GM11168 (cell line): ENCODE measurements around the gene APP.

Experiments used
- in situ Hi-C: fragments of 300-500 bp; cut with MboI; formaldehyde crosslinking; loops from one replicate; pipeline ENCODE4 v1.12.0; 2022; ENCODE audit warnings: low sequenced_read_pairs; ENCODE audit not compliant: unreplicated experiment

APP gene

DNA sequence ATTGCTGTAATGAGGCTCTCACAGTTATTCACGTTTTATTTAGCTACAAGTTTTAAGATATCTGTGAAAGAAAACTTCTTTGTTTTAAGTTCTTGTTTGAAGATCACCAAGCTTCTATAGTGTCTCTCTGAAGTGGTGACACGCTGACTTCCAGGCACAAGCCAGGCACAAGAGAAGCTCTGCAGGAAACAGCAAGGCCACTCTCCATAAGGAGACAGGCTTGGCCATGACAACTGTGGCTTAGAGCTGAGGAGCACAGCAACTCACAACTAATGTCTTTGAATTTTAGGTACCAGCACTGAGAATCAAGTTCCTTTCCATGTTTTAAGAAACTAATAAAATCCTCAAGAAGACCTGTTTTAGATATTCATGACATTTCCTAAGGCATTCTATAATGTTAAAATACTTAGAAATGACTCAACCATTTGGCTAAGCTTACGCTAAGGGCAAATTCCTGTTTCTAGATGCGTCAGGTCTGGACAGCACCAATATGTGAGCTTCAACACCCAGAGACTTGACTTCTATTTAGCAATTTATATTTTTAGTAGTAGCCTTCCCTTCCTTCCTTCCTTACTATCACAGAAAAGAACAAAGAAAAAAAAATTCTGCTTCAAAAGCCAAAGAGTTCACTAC, 40.2 kb downstream of the APP start:
- in situ Hi-C loops = no loop called here

DNA sequence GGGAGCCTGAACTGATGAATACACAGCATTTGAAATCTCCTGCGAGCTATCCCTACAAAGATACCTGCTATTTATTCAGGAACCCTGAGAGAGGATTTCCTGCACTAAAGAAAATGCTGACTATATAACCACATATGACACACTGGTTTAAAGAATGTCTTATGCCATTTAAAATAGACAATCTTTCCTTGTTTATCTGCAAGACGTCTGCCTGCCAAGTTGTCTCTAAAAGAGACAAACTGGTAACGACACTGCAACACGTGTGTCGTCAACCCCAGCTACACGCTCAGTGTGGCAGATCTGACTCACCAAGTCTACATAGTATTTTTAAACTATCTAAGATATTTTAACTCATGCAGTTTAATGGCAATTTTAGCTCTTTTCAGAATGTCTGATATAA, 42.7 kb downstream of the APP start:
- in situ Hi-C loops = no loop called here

- in situ Hi-C loops = no loop called here
Measured at GRCh38 chr21:26127073-26127814, 43.3 kb downstream of the APP start.

DNA sequence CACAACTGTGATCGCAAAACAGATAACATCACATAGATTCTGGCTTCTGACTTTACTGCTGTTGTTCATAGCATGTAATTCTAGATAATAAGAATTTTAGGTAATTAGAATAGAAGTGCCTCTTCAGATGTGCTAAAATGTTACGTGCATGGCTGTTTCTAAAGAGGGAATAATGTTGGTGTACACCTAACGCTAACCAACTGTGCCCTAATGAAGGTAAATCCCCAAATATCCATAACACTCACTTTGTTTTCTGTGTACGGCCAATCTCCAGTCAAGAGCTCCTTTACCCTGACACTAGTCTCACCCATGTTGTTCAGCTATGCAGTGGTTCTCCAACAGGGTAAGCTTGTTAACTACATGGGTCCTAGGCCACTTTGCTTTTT, 44.4 kb downstream of the APP start:
- in situ Hi-C loops = no loop called here

- in situ Hi-C loops = no loop called here
Measured at GRCh38 chr21:26125433-26126167, 45.0 kb downstream of the APP start.

- in situ Hi-C loops = no loop called here
Measured at GRCh38 chr21:26124896-26125295, 45.7 kb downstream of the APP start.

- in situ Hi-C loops = no loop called here
Measured at GRCh38 chr21:26124421-26124833, 46.1 kb downstream of the APP start.

DNA sequence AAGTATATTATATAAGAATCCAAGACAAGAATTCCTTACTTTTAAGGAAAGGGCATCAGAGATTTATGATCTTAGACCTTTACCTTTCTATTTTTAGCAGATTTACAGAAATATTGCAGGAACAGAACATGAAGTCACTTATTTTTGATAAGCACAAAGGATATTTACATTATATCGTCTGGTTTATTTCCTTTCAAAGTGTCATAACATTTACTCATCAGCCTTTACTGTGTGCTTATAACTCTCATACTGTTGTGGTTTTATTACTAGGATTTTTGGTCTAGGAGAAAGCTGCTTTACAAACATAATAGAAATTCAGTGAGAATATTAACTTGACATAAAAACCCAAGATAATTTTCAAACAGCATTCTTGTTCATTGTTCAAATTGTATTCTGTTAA, 47.6 kb downstream of the APP start:
- in situ Hi-C loops = no loop called here

DNA sequence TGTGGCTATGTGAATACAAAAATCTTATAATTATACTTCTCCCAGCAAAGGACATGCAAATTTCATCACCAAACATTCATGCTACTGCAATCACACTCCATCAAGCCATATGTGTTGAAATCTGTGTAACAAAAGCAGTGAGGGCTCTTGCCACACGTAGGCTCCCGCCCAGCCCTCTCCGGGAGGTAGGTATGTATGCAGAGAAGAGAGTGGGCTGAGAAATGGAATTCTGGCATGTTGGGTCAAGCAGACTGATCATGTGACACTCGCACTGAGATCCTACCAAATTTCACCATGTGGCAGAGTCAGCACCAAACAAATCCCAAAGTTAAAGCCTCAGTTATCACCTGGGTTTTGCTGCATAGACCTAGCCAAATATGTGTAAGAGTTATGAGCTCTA, 49.7 kb downstream of the APP start:
- in situ Hi-C loops = no loop called here

DNA sequence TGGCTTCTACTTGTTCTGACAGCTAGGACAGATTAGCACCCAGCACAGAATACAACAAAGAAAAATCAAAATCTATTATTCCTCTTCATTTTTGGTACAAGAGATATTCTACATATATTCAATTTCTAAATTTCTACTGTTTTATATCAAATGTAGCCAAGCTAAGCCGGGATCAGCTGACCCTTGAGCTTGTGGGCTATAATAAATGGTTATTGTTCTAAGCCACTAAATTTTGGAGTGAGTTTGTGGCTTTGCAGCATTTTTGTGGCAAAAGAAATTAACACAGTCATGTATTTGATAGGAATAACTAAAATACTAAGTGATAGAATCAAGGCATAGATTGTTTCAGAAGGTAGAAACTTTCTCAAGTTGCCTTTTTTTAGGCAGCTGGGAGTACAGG, 50.7 kb downstream of the APP start:
- in situ Hi-C loops = no loop called here

GRCh38 chr21:26118938-26119540, 51.5 kb downstream of the APP start:
- in situ Hi-C loops = no loop called here

DNA sequence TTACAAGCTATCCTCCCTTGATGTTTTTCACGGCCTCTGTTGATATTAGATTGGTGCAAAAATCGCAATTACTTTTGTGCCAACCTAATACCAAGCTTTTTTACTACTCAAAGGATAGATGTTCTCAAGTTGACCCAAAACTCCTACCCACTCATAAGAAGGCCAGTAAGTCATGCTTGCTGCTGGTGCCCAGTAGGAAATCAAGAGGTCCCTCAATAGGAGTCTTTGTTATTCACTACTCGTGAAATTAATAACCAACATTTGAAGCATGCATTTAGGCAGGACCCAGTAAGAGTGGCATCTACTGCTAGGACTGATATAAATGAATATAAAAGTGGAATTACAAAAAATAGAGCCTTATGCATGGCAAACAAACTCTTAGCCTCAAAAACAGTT, 52.6 kb downstream of the APP start:
- in situ Hi-C loops = no loop called here

DNA sequence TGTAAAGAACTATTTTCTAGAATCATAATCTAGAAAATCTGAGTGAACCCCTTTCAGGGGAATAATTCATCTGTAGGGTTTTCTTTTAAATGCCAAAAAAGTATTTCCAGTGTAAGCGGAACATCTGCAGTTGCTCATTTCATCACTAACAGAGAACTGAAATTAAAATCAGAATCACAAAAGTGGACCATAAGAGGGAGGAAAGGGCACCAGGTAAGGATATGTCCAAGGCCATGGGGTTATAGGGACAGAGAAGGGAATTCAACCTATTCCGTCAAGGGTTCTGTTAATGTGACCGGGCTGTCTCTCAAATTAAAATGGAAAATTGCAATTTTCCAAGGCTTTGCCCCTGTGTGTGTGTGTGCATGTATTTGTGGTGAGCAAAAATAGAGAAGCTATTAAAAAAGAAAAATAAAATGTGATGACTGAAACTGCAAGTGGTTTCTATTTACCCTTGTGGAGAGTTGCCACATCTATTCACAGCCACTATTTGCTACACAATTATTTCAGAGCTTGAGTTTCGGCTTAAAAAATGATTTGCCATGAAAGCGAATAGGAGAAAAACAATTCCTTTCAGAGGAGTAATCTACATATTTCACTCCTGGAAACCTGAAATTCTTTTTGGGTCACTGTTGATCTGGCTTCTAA, 53.1 kb downstream of the APP start:
- in situ Hi-C loops = no loop called here

- in situ Hi-C loops = no loop called here
Measured at GRCh38 chr21:26116456-26117011, 54.0 kb downstream of the APP start.

- in situ Hi-C loops = no loop called here
Measured at GRCh38 chr21:26115899-26116298, 54.7 kb downstream of the APP start.

- in situ Hi-C loops = no loop called here
Measured at GRCh38 chr21:26115305-26115704, 55.3 kb downstream of the APP start.

GRCh38 chr21:26112975-26113374, 57.6 kb downstream of the APP start:
- in situ Hi-C loops = no loop called here

DNA sequence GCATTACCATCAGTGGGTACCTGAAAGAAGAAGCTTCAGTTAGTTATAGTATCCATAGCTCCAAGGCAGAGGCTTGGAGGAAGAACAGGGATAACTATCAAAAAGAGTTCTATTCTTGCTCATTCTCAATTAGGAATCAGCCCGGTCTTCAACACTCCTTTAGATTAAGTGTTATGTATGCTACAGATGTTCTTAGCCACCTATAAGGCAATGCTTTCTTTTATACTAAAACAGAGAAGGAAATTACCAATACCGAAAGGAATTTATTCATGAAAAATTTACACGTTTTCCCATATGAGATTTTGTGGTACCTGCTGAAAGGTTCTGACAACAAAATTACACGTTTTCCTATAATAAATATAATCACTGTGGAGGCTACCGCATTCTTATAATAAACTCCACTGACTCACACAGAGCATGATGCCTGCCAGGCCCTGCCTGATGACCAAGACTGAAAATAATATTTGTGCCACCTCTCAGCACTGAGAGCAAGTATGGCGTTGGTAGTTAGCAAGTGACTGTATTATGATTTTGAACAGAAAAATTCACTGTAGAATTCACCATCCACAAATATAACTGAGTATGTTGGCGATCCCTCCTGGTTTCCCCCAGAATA, 58.3 kb downstream of the APP start:
- in situ Hi-C loops = no loop called here

- in situ Hi-C loops = no loop called here
Measured at GRCh38 chr21:26110715-26111114, 59.9 kb downstream of the APP start.

GRCh38 chr21:26107429-26107828, 63.1 kb downstream of the APP start:
- in situ Hi-C loops = no loop called here
